Esophagus squamous epithelium (tissue), 5 donors: Measurements from ENCODE around the gene RREB1. TPM values are rescaled to one million over a fixed set of nuclear protein-coding genes. Genes with fewer than 3 reads are reported as not detected.
A peak's percentile ranks its signal among the peaks of the same experiment; 100 is the strongest.

Source experiments
- DNase-seq: peaks from one replicate; lab custom pipeline; 2025; lab: John Stamatoyannopoulos, UW
- H3K27ac ChIP-seq, 4 donors: fragments of 200-600 bp; sonication (generic); one replicate each; pipeline ENCODE4 v1.5.1; 2016 to 2019; ENCODE audit warnings: mild to moderate bottlenecking in 1 of 4
- H3K27me3 ChIP-seq, 4 donors: fragments of 200-600 bp; sonication (generic); 1 replicate in 3 of 4; 2 replicates in 1 of 4; pipeline versions ENCODE4 v1.5.1 to v1.6.0; 2017 to 2021; ENCODE audit warnings: antibody characterized with exemption in 1 of 4
- H3K36me3 ChIP-seq, 3 donors: fragments of 200-600 bp; sonication (generic); one replicate each; pipeline ENCODE4 v1.5.1; 2016 to 2019
- H3K4me1 ChIP-seq, 3 donors: fragments of 200-600 bp; sonication (generic); one replicate each; pipeline ENCODE4 v1.5.1; 2017 to 2019
- H3K4me3 ChIP-seq, 4 donors: fragments of 200-600 bp; sonication (generic); 1 replicate in 3 of 4; 2 replicates in 1 of 4; pipeline ENCODE4 v1.5.1; 2016 to 2019; ENCODE audit warnings: mild to moderate bottlenecking in 2 of 4, moderate library complexity in 1 of 4
- H3K9me3 ChIP-seq, 3 donors: fragments of 200-600 bp; sonication (generic); one replicate each; pipeline ENCODE4 v1.5.1; 2016 to 2019
- POLR2A ChIP-seq, 4 donors: fragments of 450-650 bp; IDR thresholded peaks; one replicate each; pipeline ENCODE4 v1.6.1; 2017; ENCODE audit warnings: antibody characterized with exemption in 4 of 4, mild to moderate bottlenecking in 4 of 4, moderate library complexity in 3 of 4
- WGBS, 2 donors: methylation state at CpG; one replicate each; pipeline ENCODE4 v1.1.5; 2018; 5-methylcytosine and 5-hydroxymethylcytosine counted together
- intact Hi-C: fragments of 100-400 bp; cut with DNase I; formaldehyde crosslinking; loops from one replicate; pipeline ENCODE4 v1.15.0; 2022
- total RNA-seq, 4 donors: library from RNA; depleted of rRNA; stranded (reverse); fragments of >200 nt; gene quantifications; one replicate each; pipeline ENCODE4 v1.1.0, GENCODE V29; 2016
- TF ChIP-seq, protein P1 (sequence below), 6 experiments: fragments of 450-650 bp in 4 of 6; fragments of 200-600 bp in 2 of 6; sonication (generic) in 2 of 6; IDR thresholded peaks; one replicate each; pipeline ENCODE4 v1.5.1; 2016 to 2019; ENCODE audit warnings: antibody characterized with exemption in 6 of 6, mild to moderate bottlenecking in 4 of 6, moderate library complexity in 4 of 6
- donor health status: DM: yes; HTN: yes; CAD: no.

RREB1 gene
- total RNA-seq, 4 donors from 2014 or later: 41.7 to 79.6 (median 57.5) TPM

DNA sequence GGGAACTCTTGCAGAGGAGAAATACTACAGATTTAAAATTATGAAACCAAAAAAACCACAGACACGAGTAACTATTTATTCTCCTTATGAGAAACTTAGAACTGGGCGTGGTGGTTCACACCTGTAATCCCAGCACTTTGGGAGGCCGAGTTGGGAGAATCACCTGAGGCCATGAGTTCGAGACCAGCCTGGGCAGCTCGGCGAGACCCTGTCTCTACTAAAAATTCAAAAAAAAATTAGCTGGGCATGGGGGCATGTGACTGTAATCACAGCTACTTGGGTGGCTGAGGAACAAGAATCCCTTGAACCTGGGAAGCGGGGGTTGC is 168.4 kb downstream of the RREB1 start:
- TF ChIP-seq POLR2A (IDR thresholded peaks at IDR 0.05): no peak
- TF ChIP-seq, protein P1, sequence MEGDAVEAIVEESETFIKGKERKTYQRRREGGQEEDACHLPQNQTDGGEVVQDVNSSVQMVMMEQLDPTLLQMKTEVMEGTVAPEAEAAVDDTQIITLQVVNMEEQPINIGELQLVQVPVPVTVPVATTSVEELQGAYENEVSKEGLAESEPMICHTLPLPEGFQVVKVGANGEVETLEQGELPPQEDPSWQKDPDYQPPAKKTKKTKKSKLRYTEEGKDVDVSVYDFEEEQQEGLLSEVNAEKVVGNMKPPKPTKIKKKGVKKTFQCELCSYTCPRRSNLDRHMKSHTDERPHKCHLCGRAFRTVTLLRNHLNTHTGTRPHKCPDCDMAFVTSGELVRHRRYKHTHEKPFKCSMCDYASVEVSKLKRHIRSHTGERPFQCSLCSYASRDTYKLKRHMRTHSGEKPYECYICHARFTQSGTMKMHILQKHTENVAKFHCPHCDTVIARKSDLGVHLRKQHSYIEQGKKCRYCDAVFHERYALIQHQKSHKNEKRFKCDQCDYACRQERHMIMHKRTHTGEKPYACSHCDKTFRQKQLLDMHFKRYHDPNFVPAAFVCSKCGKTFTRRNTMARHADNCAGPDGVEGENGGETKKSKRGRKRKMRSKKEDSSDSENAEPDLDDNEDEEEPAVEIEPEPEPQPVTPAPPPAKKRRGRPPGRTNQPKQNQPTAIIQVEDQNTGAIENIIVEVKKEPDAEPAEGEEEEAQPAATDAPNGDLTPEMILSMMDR (IDR thresholded peaks at IDR 0.05): no peak
- Histone ChIP-seq H3K36me3 (no peaks in the 10 kb centered on the region), H3K4me3 (no peak overlapping the region), H3K9me3 (no peaks in the 10 kb centered on the region), H3K27ac (peak overlapping the region in 1 of 4 donors; percentile 61), H3K27me3 (no peaks in the 10 kb centered on the region), H3K4me1 (peaks cover 0 to 42% (median 9%) of the 10 kb centered on the region in 3 donors)
- no peak for DNase-seq
- 35 to 60% methylated on average over 4 to 7 of the region's 7 CpGs for WGBS, 2 donors
- intact Hi-C loops: no loop called here

DNA sequence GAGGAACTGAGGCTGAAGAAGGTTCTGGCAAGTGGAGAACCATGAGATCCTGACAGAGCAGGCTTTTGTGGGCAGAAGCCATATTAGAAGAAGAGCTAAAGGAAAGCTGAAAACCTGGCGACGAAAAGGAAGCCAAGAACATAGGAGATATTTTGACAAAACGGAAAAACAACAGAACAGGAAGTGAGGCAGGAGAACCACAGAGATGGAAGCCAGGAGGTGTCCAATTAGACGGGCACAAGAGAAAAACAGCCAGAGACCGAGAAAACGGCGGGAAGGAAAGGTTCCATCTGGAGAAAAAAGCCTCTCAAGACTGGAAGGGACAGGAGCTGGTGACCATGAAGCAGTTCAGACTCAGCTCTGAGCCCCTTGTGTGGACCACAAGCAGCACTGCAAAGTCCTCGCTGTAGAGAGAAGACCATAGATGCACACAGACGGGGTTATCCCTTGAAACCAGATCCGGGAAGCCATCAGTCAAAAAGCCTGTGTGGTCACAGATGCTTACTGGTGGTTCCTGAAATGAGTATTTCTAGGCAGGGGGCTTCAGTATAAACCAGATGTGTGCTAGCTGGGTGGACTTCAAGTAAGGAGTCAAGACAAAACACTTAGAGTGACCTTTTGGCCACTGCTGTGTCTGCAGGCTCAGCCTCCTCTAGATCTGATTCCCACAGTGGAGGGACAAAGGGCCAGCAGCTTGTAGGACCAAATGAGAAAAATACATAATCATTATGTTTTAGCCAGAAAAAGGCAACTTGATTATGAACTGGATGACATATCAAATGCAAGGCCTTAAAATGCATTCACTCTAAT is 174.5 kb downstream of the RREB1 start:
- H3K27me3 ChIP-seq: no peaks in the 10 kb centered on the region
- peaks cover 0 to 41% (median 0%) of the 10 kb centered on the region in 3 donors for H3K36me3 ChIP-seq
- DNase-seq: no peak
- H3K9me3 ChIP-seq: no peaks in the 10 kb centered on the region
- intact Hi-C loops: loop anchor here (10.0 kb wide), 1 partner anchor 332 kb away; no protein-coding TSS in a partner anchor
- 64 to 78% methylated on average over 10 of the region's 10 CpGs for WGBS, 2 donors
- no peak overlapping the region for H3K4me3 ChIP-seq
- peaks cover 0 to 20% (median 6%) of the 10 kb centered on the region in 3 donors for H3K4me1 ChIP-seq
- H3K27ac ChIP-seq: no peak overlapping the region
- TF ChIP-seq, protein P1 (IDR thresholded peaks at IDR 0.05): no peak
- no peak for TF ChIP-seq POLR2A (IDR thresholded peaks at IDR 0.05)

DNA sequence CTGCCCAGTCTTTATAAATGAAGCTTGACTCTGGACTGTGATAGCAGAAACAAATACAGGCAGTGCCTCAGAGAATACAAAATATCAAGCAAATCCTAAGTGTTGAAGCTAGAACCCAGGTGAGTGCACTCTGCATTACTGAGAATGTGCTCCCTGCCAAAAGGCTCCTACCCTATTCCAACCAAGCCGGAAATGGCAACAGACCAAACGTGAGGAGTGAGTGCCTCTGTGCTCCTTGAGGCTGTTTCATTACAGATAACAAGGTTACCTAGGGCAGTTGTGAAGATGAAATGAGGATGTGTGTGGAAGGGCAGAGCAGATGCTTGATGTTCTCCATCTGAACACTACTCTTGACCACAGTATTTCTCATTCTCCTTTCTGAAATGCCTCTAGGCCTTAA is 175.9 kb downstream of the RREB1 start:
- Histone ChIP-seq H3K27ac (no peak overlapping the region), H3K4me1 (peaks cover 0 to 6% (median 0%) of the 10 kb centered on the region in 3 donors), H3K4me3 (no peak overlapping the region), H3K36me3 (peaks cover 0 to 55% (median 5%) of the 10 kb centered on the region in 3 donors), H3K27me3 (no peaks in the 10 kb centered on the region), H3K9me3 (no peaks in the 10 kb centered on the region)
- 50 to 69% methylated on average over 1 to 2 of the region's 2 CpGs for WGBS, 2 donors
- DNase-seq: no peak
- no peak for TF ChIP-seq POLR2A (IDR thresholded peaks at IDR 0.05)
- intact Hi-C loops: loop anchor here (10.0 kb wide), 1 partner anchor 331 kb away; no protein-coding TSS in a partner anchor

DNA sequence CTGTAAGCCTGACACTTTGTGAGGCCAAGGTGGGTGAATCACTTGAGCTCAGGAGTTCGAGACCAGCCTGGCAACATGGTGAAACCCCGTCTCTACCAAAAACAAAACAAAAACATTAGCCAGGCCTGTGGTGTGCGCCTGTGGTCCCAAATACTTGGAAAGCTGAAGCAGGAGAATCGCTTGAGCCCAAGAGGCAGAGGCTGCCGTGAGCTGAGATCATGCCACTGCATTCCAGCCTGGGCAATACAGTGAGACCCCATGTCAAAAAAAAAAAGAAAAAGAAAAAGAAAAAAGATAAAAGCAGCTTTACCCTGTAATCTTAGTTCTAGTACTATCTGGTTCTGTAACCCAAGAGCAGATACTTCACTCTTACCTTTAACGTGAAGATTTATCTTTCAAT is 177.7 kb downstream of the RREB1 start:
- 91 to 100% methylated on average over 6 of the region's 6 CpGs for WGBS, 2 donors
- intact Hi-C loops: loop anchor here (10.0 kb wide), 1 partner anchor 329 kb away; no protein-coding TSS in a partner anchor
- Histone ChIP-seq H3K4me1 (no peaks in the 10 kb centered on the region), H3K36me3 (peaks cover 0 to 72% (median 9%) of the 10 kb centered on the region in 3 donors), H3K9me3 (no peaks in the 10 kb centered on the region), H3K27me3 (no peaks in the 10 kb centered on the region), H3K4me3 (no peak overlapping the region), H3K27ac (no peak overlapping the region)
- no peak for DNase-seq
- TF ChIP-seq POLR2A (IDR thresholded peaks at IDR 0.05): no peak
- TF ChIP-seq, protein P1 (IDR thresholded peaks at IDR 0.05): no peak

DNA sequence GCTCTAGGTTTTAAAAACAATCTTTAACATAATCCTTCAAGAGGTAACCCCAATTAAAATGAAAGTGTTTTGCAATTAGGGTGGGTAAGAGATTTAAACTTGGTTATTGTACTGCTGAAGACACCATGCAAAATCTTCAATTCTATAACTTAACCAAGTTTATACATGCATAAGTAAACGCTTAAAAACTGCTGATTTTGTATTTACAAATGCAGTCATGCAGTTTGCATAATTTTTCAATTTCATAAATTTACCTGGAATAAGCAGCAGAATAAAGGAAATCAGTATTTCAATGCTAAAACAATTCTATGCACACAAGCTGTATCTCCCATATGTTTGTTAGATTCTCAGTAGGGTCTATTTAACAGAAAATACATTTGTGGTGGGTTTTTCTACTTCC is 182.3 kb downstream of the RREB1 start:
- H3K27me3 ChIP-seq: no peaks in the 10 kb centered on the region
- no peak overlapping the region for H3K4me3 ChIP-seq
- no peak overlapping the region for H3K27ac ChIP-seq
- H3K4me1 ChIP-seq: no peaks in the 10 kb centered on the region
- 38 to 52% methylated on average over 1 of the region's 1 CpG for WGBS, 2 donors
- H3K9me3 ChIP-seq: no peaks in the 10 kb centered on the region
- peaks cover 5 to 97% (median 17%) of the 10 kb centered on the region in 3 donors for H3K36me3 ChIP-seq
- intact Hi-C loops: no loop called here
- DNase-seq: no peak
- TF ChIP-seq, protein P1 (IDR thresholded peaks at IDR 0.05): no peak
- TF ChIP-seq POLR2A (IDR thresholded peaks at IDR 0.05): no peak
